ENCODE results near the gene FANCC.
"Not testable (repeated sequence)": the region's sequence is repeated elsewhere in the genome, so short reads cannot be mapped to it uniquely, and the experiment has no call there.

The FANCC gene

DNA sequence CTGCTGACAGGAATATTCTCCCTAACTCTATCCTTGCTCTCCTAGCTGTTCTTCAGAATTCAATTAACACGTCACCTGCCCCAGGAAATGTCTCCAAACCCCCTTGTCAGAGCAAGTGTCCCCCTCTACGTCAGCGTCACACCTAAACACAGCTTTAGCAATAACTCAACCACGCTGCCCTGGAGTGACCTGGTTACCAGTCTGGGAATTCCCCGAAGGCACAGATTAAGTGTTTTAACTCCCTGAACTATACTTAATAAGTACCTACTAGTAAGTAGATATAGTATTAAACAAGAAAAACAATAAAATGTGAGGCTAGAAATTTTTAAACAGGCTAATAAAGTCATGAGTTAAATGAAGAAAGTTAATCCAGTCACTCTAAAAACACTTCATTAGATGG lies 78.4 kb downstream of the FANCC start:
- no peak for DNase-seq (ENCODE audit: low read depth in 2 of 3, low spot score in 1 of 3)

DNA sequence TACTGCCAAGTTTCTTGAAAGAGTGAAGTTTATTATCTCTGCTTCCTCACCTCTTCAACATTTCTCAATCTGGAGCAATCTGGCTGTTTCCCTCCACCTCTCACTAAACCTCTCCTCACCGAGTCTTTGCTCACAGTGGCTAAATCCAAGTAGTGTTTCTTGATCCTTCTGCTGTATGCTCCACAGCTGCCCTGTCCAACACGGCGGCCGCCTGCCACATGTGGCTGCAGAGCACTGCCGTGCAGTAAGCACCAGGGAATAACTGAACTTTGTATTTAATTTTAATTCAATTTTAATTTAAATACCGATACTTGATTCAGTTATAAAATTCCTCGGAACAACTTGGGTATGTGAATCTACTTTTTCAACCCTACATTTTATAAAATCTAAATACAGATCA lies 80.2 kb downstream of the FANCC start:
- no peak for DNase-seq (ENCODE audit: low read depth in 2 of 3, low spot score in 1 of 3)

- DNase-seq (ENCODE audit: low read depth in 2 of 3, low spot score in 1 of 3): no peak
Measured at GRCh38 chr9:95230046-95230445, 87.5 kb downstream of the FANCC start.

GRCh38 chr9:95229230-95229915 lies 88.1 kb downstream of the FANCC start:
- no peak for DNase-seq (ENCODE audit: low read depth in 2 of 3, low spot score in 1 of 3)

DNA sequence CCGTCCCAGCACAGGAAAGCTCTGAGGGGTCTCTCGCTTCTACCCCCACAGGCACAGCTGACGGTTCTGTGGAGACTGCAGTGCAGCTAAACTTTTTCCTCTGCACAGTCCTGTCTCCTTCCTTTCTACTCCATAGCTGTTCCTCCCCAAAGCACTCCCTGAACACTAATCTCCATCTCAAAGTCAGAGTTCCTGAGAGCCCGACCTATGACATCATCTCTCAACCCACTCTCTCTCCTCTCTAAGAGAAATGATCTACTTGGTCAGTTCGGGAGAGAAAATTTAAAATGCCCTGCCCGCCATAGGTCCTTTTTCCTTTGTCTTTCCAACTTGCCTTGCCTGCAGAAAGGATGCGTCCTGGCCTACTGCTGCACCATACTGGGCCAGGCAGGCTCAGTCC lies 90.6 kb downstream of the FANCC start:
- no peak for DNase-seq (ENCODE audit: low read depth in 2 of 3, low spot score in 1 of 3)

DNA sequence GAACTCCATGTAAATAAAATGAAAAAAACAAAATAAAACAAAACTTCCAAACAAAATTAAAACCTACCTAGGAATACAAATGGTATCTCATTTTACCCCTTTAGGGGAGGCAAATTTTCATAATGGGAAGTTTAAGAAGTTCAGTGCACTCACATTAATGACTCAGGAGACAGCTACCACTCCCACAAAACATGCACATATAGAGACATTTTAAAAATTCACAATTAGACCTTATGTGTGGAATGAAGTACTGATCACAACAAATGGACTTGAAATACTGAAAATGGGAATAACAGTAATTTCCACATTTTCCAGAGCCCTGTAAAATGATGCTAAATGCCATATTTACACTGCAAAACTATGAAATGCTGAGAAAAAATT lies 91.8 kb downstream of the FANCC start:
- DNase-seq (ENCODE audit: low read depth in 2 of 3, low spot score in 1 of 3): no peak

- DNase-seq (ENCODE audit: low read depth in 2 of 3, low spot score in 1 of 3): no peak
Measured at GRCh38 chr9:95225076-95225725, 92.3 kb downstream of the FANCC start.

GRCh38 chr9:95224376-95225019 lies 93.0 kb downstream of the FANCC start:
- no peak for DNase-seq (ENCODE audit: low read depth in 2 of 3, low spot score in 1 of 3)

DNA sequence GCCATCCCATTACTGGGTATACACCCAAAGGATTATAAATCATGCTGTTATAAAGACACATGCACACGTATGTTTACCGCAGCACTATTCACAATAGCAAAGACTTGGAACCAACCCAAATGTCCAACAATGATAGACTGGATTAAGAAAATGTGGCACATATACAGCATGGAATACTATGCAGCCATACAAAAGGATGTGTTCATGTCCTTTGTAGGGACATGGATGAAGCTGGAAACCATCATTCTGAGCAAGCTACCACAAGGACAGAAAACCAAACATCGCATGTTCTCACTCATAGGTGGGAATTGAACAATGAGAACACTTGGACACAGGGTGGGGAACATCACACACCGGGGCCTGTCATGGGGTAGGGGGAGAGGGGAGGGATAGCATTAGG lies 97.2 kb downstream of the FANCC start:
- not testable (repeated sequence) for DNase-seq (ENCODE audit: low read depth in 2 of 3, low spot score in 1 of 3)

DNA sequence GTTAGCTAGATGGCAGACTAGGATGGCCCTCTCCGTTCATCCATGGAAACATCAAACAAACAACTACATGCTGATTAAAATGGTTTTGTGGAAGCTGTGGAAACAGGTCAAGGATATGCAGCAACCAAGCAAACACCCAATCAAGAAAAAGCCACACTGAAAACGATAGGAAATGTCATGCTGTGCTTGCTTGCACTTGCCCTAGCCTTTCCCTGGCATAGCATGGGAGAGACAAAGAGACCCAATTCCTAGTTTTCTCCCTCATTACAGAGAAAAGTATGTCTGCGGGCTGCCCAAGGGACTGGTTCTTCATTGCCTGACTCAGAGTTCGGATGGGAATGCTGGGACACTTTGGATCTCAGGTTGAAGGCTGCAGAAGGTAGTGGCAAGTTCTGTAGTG lies 98.7 kb downstream of the FANCC start:
- no peak for DNase-seq (ENCODE audit: low read depth in 2 of 3, low spot score in 1 of 3)

- DNase-seq (ENCODE audit: low read depth in 2 of 3, low spot score in 1 of 3): no peak
Measured at GRCh38 chr9:95217936-95218335, 99.6 kb downstream of the FANCC start.

DNA sequence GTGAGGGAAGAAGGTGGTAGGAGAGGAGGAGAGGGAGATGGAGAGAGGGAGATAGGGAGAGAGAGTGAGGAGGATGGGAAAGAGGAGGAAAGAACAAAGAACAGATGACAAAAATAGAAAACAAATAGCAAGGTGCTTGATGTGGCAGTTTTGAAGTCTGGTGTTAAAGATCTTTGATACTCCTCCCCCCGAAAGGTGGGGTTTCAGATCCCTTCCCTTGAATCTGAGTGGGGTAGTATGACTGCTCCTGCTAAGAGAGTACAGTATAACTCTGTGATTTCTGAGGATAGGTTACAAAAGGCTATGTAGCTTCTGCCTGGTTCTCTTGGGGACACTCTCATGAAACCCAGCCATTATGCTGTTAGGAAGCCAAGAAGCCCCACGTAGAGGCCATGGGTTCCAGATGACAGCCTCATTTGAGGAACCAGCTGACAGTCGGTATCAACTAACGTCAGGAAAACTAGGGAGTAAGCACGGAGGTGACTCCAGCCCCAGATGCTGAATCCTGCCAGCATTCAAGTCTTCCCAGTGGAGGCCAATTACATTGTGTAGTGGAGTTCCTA lies 102.1 kb downstream of the FANCC start:
- no peak for DNase-seq (ENCODE audit: low read depth in 2 of 3, low spot score in 1 of 3)

- DNase-seq (ENCODE audit: low read depth in 2 of 3, low spot score in 1 of 3): no peak
Measured at GRCh38 chr9:95213117-95213516, 104.4 kb downstream of the FANCC start.

- no peak for DNase-seq (ENCODE audit: low read depth in 2 of 3, low spot score in 1 of 3)
Measured at GRCh38 chr9:95211028-95211427, 106.5 kb downstream of the FANCC start.

DNA sequence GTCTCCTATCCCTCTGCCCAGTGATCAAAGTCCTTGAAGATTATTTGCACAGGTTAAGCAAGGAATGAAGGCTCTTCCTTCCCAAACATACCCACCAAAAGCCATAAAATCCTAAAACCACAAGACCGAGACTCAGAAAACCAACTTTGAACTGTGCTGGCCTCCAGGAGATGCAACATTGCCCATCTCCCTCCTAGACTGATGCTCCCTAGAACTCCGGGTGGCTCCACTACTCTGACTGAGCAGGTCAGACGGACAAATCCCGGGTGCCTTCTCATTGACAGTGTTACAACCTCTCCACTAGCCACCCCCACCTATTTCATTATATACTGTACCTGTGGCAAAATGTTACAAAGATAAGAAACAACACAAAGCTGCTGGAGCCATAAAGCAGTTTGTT lies 110.1 kb downstream of the FANCC start:
- no peak for DNase-seq (ENCODE audit: low read depth in 2 of 3, low spot score in 1 of 3)

GRCh38 chr9:95206143-95206542 lies 111.4 kb downstream of the FANCC start:
- no peak for DNase-seq (ENCODE audit: low read depth in 2 of 3, low spot score in 1 of 3)

- no peak for DNase-seq (ENCODE audit: low read depth in 2 of 3, low spot score in 1 of 3)
Measured at GRCh38 chr9:95204710-95205109, 112.8 kb downstream of the FANCC start.

GRCh38 chr9:95204310-95204709 lies 113.2 kb downstream of the FANCC start:
- DNase-seq (ENCODE audit: low read depth in 2 of 3, low spot score in 1 of 3): no peak

DNA sequence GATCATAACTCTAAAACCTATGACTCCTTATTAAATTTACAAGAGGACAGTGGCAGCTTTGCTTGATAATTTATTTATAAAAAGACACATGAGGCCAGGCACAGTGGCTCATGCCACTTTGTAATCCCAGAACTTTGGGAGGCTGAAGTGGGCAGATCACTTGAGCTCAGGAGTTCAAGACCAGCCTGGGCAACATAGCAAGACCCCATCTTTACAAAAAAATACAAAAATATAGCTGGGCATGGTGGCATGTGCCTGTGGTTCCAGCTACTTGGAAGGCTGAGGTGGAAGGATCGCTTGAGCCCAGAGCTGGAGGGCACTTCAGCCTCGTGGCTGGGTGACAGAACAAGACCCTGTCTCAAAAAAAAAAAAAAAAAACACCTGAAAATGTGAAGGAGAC lies 114.5 kb downstream of the FANCC start:
- not testable (repeated sequence) for DNase-seq (ENCODE audit: low read depth in 2 of 3, low spot score in 1 of 3)

DNA sequence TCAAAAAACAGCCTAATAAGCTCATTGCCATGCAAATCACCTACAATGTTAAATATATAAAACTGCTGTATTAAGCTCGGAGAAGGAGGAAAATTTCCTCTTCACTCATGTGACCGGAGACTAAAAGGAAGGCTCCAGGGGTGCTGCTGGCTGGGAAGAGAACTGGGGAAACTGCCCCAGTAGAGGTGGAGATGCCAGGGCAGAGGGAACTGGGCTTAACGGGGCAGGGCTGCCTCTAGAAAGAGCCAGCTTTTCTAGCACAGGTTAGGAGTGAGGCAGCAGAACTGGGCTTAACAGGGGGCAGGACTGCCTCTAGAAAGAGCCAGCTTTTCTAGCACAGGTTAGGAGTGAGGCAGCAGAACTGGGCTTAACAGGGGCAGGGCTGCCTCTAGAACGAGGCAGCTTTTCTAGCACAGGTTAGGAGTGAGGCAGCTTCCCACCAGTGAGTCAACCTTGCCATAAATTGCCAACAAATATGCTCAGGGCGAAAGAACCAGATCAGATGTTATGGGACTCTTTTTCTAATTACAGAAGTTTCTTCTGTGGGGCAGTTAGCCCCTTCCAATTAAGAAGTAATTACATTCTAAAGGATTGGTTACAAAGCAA lies 115.3 kb downstream of the FANCC start:
- no peak for DNase-seq (ENCODE audit: low read depth in 2 of 3, low spot score in 1 of 3)

GRCh38 chr9:95201206-95201605 lies 116.3 kb downstream of the FANCC start:
- DNase-seq (ENCODE audit: low read depth in 2 of 3, low spot score in 1 of 3): no peak
